Stimulated activated CD4-positive, alpha-beta T cell treated with anti-CD3 and anti-CD28 coated beads, Interleukin-1b, Interleukin-23, amount 100 ng/mL, for 4 hours (primary cell): Measurements from ENCODE around the gene NIFK.
"Not testable (repeated sequence)": the region's sequence is repeated elsewhere in the genome, so short reads cannot be mapped to it uniquely, and the experiment has no call there.

ENCODE experiments used
- DNase-seq, 2 donors: peaks; one replicate each; pipeline ENCODE4 v3.0.0-alpha.2; 2020; ENCODE audit warnings: low read depth in 2 of 2

The NIFK gene

DNA sequence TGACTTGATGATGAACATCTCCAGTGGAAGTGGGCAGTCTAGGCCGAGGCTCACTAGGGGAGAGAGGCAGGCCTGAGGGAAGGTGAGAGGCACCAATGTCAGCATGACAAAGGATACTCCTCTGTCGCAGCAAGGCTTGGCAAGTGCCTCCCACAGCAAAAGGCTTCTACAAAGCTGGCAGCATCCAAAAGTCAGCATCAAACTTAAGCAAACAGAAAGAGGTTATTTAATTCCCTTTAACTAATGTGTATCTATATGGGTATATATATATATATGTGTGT lies 41.6 kb downstream of the NIFK start:
- no peak for DNase-seq

DNA sequence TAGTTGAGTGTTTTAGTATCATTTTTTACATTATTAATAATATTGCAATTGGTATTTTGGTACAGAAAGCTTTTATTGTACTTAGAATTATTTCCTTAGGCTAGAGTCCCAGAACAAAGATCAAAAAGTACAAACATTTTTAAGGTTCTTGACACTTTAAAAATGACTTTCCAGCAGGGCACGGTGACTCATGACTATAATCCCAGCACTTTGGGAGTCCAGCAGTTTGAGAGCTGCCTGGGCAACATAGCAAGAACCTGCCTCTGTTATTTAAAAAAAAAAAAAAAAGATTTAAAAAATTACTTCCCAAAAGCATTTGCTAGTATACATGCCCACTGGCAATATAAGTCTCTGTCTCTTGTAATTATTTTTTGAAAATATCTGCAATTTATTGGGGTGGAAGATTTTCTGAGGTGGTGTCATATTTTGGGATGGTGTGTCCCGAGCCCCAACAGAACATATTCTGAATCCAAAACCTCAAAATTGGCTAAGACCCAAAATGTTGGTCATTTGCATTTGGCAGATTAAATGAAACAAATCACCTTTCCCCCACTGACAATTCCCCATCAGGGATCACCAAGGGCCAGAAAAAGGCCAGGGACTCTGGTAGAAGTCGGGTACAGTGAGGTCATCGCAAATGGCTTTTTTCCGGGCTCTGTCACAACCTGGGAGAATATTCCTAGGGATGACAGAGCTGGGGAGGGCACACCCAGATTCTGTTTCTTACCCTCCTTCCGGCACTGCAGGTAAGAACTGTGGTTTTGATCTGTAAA lies 42.1 kb downstream of the NIFK start:
- DNase-seq: no peak

DNA sequence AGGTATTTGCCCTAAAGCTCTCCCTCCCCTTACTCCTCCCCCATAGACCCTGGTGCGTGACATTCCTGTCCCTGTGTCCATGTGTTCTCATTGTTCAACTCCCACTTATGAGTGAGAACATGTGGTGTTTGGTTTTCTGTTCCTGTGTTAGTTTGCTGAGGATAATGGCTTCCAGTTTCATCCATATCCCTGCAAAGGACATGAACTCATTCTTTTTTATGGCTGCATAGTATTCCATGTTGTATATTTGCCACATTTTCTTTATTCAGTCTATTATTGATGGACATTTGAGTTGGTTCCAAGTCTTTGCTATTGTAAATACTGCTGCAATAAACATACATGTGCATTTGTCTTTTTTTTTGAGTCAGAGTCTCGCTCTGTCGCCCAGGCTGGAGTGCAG lies 46.1 kb downstream of the NIFK start:
- not testable (repeated sequence) for DNase-seq

DNA sequence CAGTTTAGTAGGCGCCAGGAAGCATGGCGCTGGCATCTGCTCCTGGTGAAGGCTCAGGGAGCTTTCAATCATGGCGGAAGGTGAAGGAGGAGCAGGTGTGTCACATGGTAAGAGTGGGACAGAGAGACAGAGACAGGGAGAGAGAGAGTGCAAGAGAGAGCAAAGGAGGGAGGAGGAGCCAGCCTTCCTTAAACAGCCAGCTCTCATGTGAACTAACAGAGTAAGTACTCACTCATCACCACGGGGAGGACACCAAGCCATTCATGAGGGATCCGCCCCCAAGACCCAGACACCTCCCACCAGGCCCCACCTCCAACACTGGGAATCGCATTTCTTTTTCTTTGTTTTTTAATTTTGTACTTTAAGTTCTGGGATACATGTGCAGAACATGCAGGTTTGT lies 46.6 kb downstream of the NIFK start:
- no peak for DNase-seq

DNA sequence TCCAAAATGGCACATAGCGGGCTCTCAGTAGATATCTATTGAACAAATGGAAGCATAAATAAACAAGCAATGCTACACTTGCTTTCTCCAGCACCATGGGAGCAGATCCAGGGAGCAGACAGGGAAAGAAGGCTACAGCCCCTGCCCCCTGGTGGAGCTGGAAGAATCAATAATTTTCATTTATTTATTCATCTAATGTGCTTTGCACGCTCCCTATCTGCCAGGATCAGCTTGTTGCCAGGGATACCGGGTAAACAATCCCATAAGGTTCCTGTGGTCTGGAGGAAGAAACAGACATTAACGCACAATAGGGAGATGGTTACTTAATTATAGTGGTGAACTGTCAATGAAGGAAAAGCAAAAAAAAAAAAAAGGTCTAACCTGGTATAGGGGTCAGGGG lies 47.3 kb downstream of the NIFK start:
- DNase-seq: no peak

DNA sequence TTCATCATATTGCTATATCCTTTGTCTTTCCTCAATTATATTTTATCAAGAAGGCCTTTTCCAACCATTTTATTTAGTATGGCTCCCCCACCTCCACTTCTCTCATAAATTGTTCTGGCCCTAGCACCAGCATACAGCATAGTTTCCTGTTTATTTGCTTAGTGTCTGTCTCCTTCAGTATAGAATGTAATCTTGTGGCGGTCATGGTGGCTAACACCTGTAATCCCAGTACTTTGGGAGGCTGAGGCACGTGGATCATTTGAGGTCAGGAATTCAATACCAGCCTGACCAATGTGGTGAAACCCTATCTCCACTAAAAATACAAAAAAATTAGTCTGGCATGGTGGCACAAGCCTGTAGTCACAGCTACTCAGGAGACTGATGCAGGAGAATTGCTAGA lies 47.9 kb downstream of the NIFK start:
- no peak for DNase-seq

DNA sequence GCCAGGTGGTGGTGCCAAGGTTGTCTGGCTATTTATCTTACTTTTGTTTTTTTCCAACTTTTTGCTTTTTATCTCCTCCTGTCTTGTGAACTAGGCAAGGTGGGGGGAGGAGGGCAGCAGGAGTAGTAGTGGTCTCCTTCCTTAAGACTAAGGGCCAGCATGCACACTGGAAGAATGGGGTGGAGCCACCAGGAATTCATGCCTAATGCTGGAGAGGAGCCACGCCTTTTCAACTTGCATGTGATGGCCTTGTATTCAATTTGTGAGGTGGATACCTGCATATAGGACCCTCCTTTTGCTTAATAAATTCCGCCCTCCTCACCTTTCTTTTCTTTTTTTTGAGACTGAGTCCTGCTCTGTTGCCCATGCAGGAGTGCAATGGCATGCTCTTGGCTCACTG lies 49.8 kb downstream of the NIFK start:
- DNase-seq: no peak

DNA sequence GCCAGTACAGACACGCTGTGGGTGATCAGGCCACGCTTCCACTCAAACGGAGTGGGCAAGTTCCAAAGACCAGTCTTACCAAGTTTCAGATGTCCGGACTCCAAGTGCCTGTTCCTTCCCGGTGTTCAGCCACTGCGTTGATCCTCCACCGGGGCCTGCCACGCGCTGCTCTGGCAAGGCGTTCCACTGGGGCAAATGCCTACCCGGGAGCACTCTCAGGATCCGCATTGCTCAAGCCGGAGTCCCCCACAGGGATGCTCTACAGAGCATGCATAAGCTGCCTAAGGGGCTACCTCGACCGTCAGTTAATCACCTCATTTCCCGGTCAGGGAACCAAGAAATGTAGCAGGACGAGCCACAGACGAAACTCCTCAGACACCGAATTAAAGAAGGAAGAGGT lies 50.5 kb downstream of the NIFK start:
- DNase-seq: no peak

DNA sequence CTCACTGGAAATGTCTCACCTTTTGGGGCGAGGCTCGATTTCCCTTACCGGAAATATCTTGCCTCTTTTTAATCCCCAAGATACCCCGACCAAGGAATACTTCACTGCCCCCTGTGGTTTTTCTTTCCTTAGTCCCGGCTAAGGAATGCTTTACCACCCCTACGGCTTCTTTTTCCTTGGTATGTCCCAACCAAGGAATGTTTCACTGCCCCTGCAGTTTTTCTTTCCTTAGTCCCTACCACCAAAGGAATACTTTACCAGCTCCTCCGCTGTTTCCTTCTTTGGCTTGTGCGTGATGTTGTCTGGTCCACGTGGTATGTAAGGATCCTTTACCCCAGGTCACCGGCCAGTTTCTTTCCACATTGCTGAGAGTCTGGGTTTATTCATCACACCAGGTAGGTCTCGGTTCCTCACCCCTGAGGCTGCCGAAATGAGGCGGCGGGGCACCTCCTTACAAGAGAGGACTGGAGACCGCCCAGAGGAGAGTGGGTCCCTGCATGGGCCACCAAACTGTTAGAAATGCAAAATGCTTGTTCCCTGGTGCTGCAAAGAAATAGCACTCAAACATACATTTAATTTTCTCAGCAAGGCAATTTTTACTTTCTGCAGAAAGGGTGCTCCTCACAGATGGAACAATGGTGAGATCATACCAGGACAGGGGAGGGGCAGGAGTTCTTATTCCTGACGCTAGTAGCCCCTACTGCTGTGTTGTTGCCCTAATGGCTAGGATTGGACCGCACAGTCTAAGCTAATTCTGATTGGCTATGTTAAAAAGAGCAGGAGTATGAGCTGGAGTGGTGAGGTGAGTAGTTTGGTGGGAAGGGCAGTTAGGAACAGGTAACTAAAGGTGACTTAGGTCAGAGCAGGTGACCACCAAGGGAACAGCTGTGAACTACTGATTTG lies 54.0 kb downstream of the NIFK start:
- DNase-seq: no peak

DNA sequence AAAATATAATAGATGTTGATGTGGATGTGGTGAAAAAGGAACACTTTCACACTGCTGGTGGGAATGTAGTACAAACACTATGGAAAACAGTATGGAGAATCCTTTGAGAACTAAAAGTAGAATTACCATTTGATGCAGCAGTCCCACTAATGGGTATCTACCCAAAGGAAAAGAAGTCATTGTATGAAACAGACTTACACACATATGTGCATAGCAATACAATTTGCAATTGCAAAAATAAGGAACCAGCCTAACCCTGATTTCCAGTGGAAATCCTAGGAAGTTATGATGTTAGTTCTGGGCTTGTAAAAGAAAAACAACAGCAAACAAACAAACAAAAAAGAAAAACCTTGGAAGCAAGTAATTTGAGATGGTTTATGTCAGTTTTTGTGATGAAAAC lies 58.8 kb downstream of the NIFK start:
- no peak for DNase-seq
